GM12874 (cell line): ENCODE measurements around the gene AUTS2.

Experiments
- CTCF ChIP-seq: IDR thresholded peaks from 2 replicates; pipeline ENCODE4 v1.5.1; 2011; ENCODE audit warnings: low read depth, mild to moderate bottlenecking, control low read depth, low read length, moderate library complexity; ENCODE audit not compliant: insufficient read depth

Gene AUTS2

GRCh38 chr7:69825113-69825972 is 227.1 kb downstream of the AUTS2 start:
- no peak for TF ChIP-seq CTCF

GRCh38 chr7:69826283-69826682 is 228.0 kb downstream of the AUTS2 start:
- no peak for TF ChIP-seq CTCF

- TF ChIP-seq CTCF, result no peak
These were observed 228.9 kb downstream of the AUTS2 start for GRCh38 chr7:69827140-69827539.

GRCh38 chr7:69827558-69827957 is 229.3 kb downstream of the AUTS2 start:
- no peak for TF ChIP-seq CTCF

GRCh38 chr7:69832356-69832755 is 234.1 kb downstream of the AUTS2 start:
- no peak for TF ChIP-seq CTCF

- TF ChIP-seq CTCF, result no peak
These were observed 235.7 kb downstream of the AUTS2 start for GRCh38 chr7:69833964-69834363.

GRCh38 chr7:69836702-69837101 is 238.4 kb downstream of the AUTS2 start:
- TF ChIP-seq CTCF, result no peak
